Measurements from ENCODE around the gene ASCL5. TPM values are rescaled to one million over a fixed set of nuclear protein-coding genes. Genes with fewer than 3 reads are reported as not detected.

Gene ASCL5
- polyA plus RNA-seq: under 1 TPM in 2 of 4 donors, not detected in 2; 0.15 TPM
- long read RNA-seq, donor 1: 0 reads
- long read RNA-seq, donor 2: 0 reads
- long read RNA-seq, donor 3: 0 reads
- long read RNA-seq, donor 4: 0 reads
- long read RNA-seq, donor 5: 0 reads
- long read RNA-seq, donor 6: 0 reads
- long read RNA-seq, donor 7: 0 reads
- long read RNA-seq, donor 8: 0 reads
- long read RNA-seq, donor 9: 0 reads
- long read RNA-seq, donor 10: 0 reads

GRCh38 chr1:201126832-201127754, at the start of gene ASCL5:
ASCL5 (minus strand) TSS chr1:201127184; CDS start chr1:201115372, 11,812 bp downstream.
- WGBS, 3 donors: 35 to 67% (median 45%) methylated on average over 20 to 24 of the region's 24 CpGs
- H3K4me3 ChIP-seq (ENCODE audit: low read depth in 1 of 3, low read length in 3 of 3): no peak within 1 kb of the TSS
- no peak for FAIRE-seq
- no peak within 1 kb of the TSS for H3K27ac ChIP-seq (ENCODE audit: low read depth in 1 of 3, low read length in 2 of 3)
- peaks cover 0 to 5% (median 4%) of the 10 kb centered on the region in 3 donors for H3K27me3 ChIP-seq (ENCODE audit: control insufficient read depth in 3 of 3, insufficient read depth in 3 of 3, low read length in 3 of 3)
- no peaks in the 10 kb centered on the region for H3K36me3 ChIP-seq (ENCODE audit: control insufficient read depth in 3 of 3, insufficient read depth in 2 of 3, low read depth in 1 of 3, low read length in 3 of 3)
- DNase-seq: peak; percentile 61 to 70
- peaks cover 0 to 6% (median 0%) of the 10 kb centered on the region in 3 donors for H3K4me1 ChIP-seq (ENCODE audit: control insufficient read depth in 3 of 3, insufficient read depth in 2 of 3, low read depth in 1 of 3, low read length in 2 of 3)
- H3K9me3 ChIP-seq (ENCODE audit: control insufficient read depth in 2 of 2, insufficient read depth in 1 of 2, low read depth in 1 of 2, low read length in 1 of 2): no peaks in the 10 kb centered on the region

GRCh38 chr1:201175820-201176500, 49.0 kb upstream of the ASCL5 start:
- H3K27me3 ChIP-seq (ENCODE audit: control insufficient read depth in 3 of 3, insufficient read depth in 3 of 3, low read length in 3 of 3): no peaks in the 10 kb centered on the region
- no peak for FAIRE-seq
- H3K27ac ChIP-seq (ENCODE audit: low read depth in 1 of 3, low read length in 2 of 3): no peak overlapping the region
- no peaks in the 10 kb centered on the region for H3K36me3 ChIP-seq (ENCODE audit: control insufficient read depth in 3 of 3, insufficient read depth in 2 of 3, low read depth in 1 of 3, low read length in 3 of 3)
- WGBS, 3 donors: 77 to 80% (median 78%) methylated on average over 7 of the region's 7 CpGs
- H3K4me3 ChIP-seq (ENCODE audit: low read depth in 1 of 3, low read length in 3 of 3): no peak overlapping the region
- peaks cover 0 to 10% of the 10 kb centered on the region in 2 donors for H3K9me3 ChIP-seq (ENCODE audit: control insufficient read depth in 2 of 2, insufficient read depth in 1 of 2, low read depth in 1 of 2, low read length in 1 of 2)
- no peak for DNase-seq
- peaks cover 0 to 32% (median 3%) of the 10 kb centered on the region in 3 donors for H3K4me1 ChIP-seq (ENCODE audit: control insufficient read depth in 3 of 3, insufficient read depth in 2 of 3, low read depth in 1 of 3, low read length in 2 of 3)

GRCh38 chr1:201173736-201174135, 46.8 kb upstream of the ASCL5 start:
- DNase-seq: no peak
- no peak for FAIRE-seq
- no peaks in the 10 kb centered on the region for H3K27me3 ChIP-seq (ENCODE audit: control insufficient read depth in 3 of 3, insufficient read depth in 3 of 3, low read length in 3 of 3)

GRCh38 chr1:201172999-201173610, 46.1 kb upstream of the ASCL5 start:
- no peaks in the 10 kb centered on the region for H3K9me3 ChIP-seq (ENCODE audit: control insufficient read depth in 2 of 2, insufficient read depth in 1 of 2, low read depth in 1 of 2, low read length in 1 of 2)
- no peaks in the 10 kb centered on the region for H3K36me3 ChIP-seq (ENCODE audit: control insufficient read depth in 3 of 3, insufficient read depth in 2 of 3, low read depth in 1 of 3, low read length in 3 of 3)
- H3K4me3 ChIP-seq (ENCODE audit: low read depth in 1 of 3, low read length in 3 of 3): no peak overlapping the region
- H3K4me1 ChIP-seq (ENCODE audit: control insufficient read depth in 3 of 3, insufficient read depth in 2 of 3, low read depth in 1 of 3, low read length in 2 of 3): peaks cover 0 to 36% (median 3%) of the 10 kb centered on the region in 3 donors
- FAIRE-seq (no peak), DNase-seq (no peak)
- H3K27ac ChIP-seq (ENCODE audit: low read depth in 1 of 3, low read length in 2 of 3): no peak overlapping the region
- no peaks in the 10 kb centered on the region for H3K27me3 ChIP-seq (ENCODE audit: control insufficient read depth in 3 of 3, insufficient read depth in 3 of 3, low read length in 3 of 3)
- 75 to 92% (median 88%) methylated on average over 4 of the region's 4 CpGs for WGBS, 3 donors

More at GRCh38 chr1:201173736-201174135, 46.8 kb upstream of the ASCL5 start:
- no peak overlapping the region for H3K4me3 ChIP-seq (ENCODE audit: low read depth in 1 of 3, low read length in 3 of 3)
- 38 to 72% (median 52%) methylated on average over 1 of the region's 1 CpG for WGBS, 3 donors
- no peak overlapping the region for H3K27ac ChIP-seq (ENCODE audit: low read depth in 1 of 3, low read length in 2 of 3)
- no peaks in the 10 kb centered on the region for H3K36me3 ChIP-seq (ENCODE audit: control insufficient read depth in 3 of 3, insufficient read depth in 2 of 3, low read depth in 1 of 3, low read length in 3 of 3)
- peaks cover 0 to 4% of the 10 kb centered on the region in 2 donors for H3K9me3 ChIP-seq (ENCODE audit: control insufficient read depth in 2 of 2, insufficient read depth in 1 of 2, low read depth in 1 of 2, low read length in 1 of 2)
- peaks cover 0 to 36% (median 3%) of the 10 kb centered on the region in 3 donors for H3K4me1 ChIP-seq (ENCODE audit: control insufficient read depth in 3 of 3, insufficient read depth in 2 of 3, low read depth in 1 of 3, low read length in 2 of 3)

- 38 to 72% (median 47%) methylated on average over 4 of the region's 4 CpGs for WGBS, 3 donors
- no peaks in the 10 kb centered on the region for H3K27me3 ChIP-seq (ENCODE audit: control insufficient read depth in 3 of 3, insufficient read depth in 3 of 3, low read length in 3 of 3)
- DNase-seq: peak; percentile 31 to 68
- H3K4me3 ChIP-seq (ENCODE audit: low read depth in 1 of 3, low read length in 3 of 3): no peak overlapping the region
- H3K4me1 ChIP-seq (ENCODE audit: control insufficient read depth in 3 of 3, insufficient read depth in 2 of 3, low read depth in 1 of 3, low read length in 2 of 3): peaks cover 0 to 35% (median 3%) of the 10 kb centered on the region in 3 donors
- no peaks in the 10 kb centered on the region for H3K36me3 ChIP-seq (ENCODE audit: control insufficient read depth in 3 of 3, insufficient read depth in 2 of 3, low read depth in 1 of 3, low read length in 3 of 3)
- no peak for FAIRE-seq
- no peak overlapping the region for H3K27ac ChIP-seq (ENCODE audit: low read depth in 1 of 3, low read length in 2 of 3)
- no peaks in the 10 kb centered on the region for H3K9me3 ChIP-seq (ENCODE audit: control insufficient read depth in 2 of 2, insufficient read depth in 1 of 2, low read depth in 1 of 2, low read length in 1 of 2)
These were observed 45.3 kb upstream of the ASCL5 start for GRCh38 chr1:201172326-201172725.

GRCh38 chr1:201171063-201172036, 44.4 kb upstream of the ASCL5 start:
- 2 to 8% (median 4%) methylated on average over 43 to 48 of the region's 48 CpGs for WGBS, 3 donors
- Histone ChIP-seq H3K27me3 (ENCODE audit: control insufficient read depth in 3 of 3, insufficient read depth in 3 of 3, low read length in 3 of 3) (peaks cover 0 to 2% (median 0%) of the 10 kb centered on the region in 3 donors), H3K36me3 (ENCODE audit: control insufficient read depth in 3 of 3, insufficient read depth in 2 of 3, low read depth in 1 of 3, low read length in 3 of 3) (no peaks in the 10 kb centered on the region), H3K9me3 (ENCODE audit: control insufficient read depth in 2 of 2, insufficient read depth in 1 of 2, low read depth in 1 of 2, low read length in 1 of 2) (no peaks in the 10 kb centered on the region), H3K27ac (ENCODE audit: low read depth in 1 of 3, low read length in 2 of 3) (peak overlapping the region; percentile 96 to 98 (median 98)), H3K4me1 (ENCODE audit: control insufficient read depth in 3 of 3, insufficient read depth in 2 of 3, low read depth in 1 of 3, low read length in 2 of 3) (peaks cover 0 to 27% (median 3%) of the 10 kb centered on the region in 3 donors), H3K4me3 (ENCODE audit: low read depth in 1 of 3, low read length in 3 of 3) (peak overlapping the region; percentile 49 to 66 (median 62))
- no peak for FAIRE-seq
- peak in 1 of 2 donors; percentile 67 for DNase-seq

- peaks cover 0 to 2% (median 0%) of the 10 kb centered on the region in 3 donors for H3K27me3 ChIP-seq (ENCODE audit: control insufficient read depth in 3 of 3, insufficient read depth in 3 of 3, low read length in 3 of 3)
- no peaks in the 10 kb centered on the region for H3K36me3 ChIP-seq (ENCODE audit: control insufficient read depth in 3 of 3, insufficient read depth in 2 of 3, low read depth in 1 of 3, low read length in 3 of 3)
- peak overlapping the region; percentile 49 to 66 (median 62) for H3K4me3 ChIP-seq (ENCODE audit: low read depth in 1 of 3, low read length in 3 of 3)
- WGBS, 3 donors: 5 to 6% (median 5%) methylated on average over 26 of the region's 26 CpGs
- peaks cover 0 to 25% (median 3%) of the 10 kb centered on the region in 3 donors for H3K4me1 ChIP-seq (ENCODE audit: control insufficient read depth in 3 of 3, insufficient read depth in 2 of 3, low read depth in 1 of 3, low read length in 2 of 3)
- DNase-seq: peak; percentile 97 to 98
- H3K27ac ChIP-seq (ENCODE audit: low read depth in 1 of 3, low read length in 2 of 3): peak overlapping the region; percentile 96 to 98 (median 98)
- H3K9me3 ChIP-seq (ENCODE audit: control insufficient read depth in 2 of 2, insufficient read depth in 1 of 2, low read depth in 1 of 2, low read length in 1 of 2): no peaks in the 10 kb centered on the region
- FAIRE-seq: no peak
These were observed 43.6 kb upstream of the ASCL5 start for GRCh38 chr1:201170533-201171062.
